HEK293T (cell line): ENCODE data around the gene SLC35F6.

ENCODE experiments used
- CTCF ChIA-PET: fragments of 350-600 bp; formaldehyde crosslinking; extraction: SDS; loops from one replicate; lab custom pipeline; 2021; ENCODE audit warnings: antibody characterized with exemption, inconsistent platforms; lab: Yijun Ruan, JAX
- POLR2A ChIA-PET: fragments of 350-600 bp; formaldehyde crosslinking; extraction: SDS; loops from one replicate; lab custom pipeline; 2020; ENCODE audit warnings: antibody characterized with exemption, inconsistent platforms; lab: Yijun Ruan, JAX
- DNase-seq: peaks from one replicate; pipeline ENCODE4 v3.0.0; 2012; ENCODE audit warnings: mixed read lengths; ENCODE audit errors: extremely low spot score
- ARNT ChIP-seq: fragments of 450-650 bp; IDR thresholded peaks from 2 replicates; pipeline ENCODE4 v1.6.1; 2017; ENCODE audit warnings: mild to moderate bottlenecking
- BHLHE40 ChIP-seq: fragments of 450-650 bp; IDR thresholded peaks from 2 replicates; pipeline ENCODE4 v1.6.1; 2016; ENCODE audit warnings: mild to moderate bottlenecking, moderate library complexity, borderline replicate concordance
- CTBP1 ChIP-seq: fragments of 450-650 bp; IDR thresholded peaks from 2 replicates; pipeline ENCODE4 v1.6.1; 2016; ENCODE audit warnings: borderline replicate concordance
- ELF4 ChIP-seq: fragments of 450-650 bp; IDR thresholded peaks from 2 replicates; pipeline ENCODE4 v1.6.1; 2017; ENCODE audit warnings: antibody characterized with exemption
- FOXA1 ChIP-seq: fragments of 450-650 bp; IDR thresholded peaks from 2 replicates; pipeline ENCODE4 v1.6.1; 2016; ENCODE audit warnings: mild to moderate bottlenecking
- FOXK2 ChIP-seq: fragments of 450-650 bp; IDR thresholded peaks from 2 replicates; pipeline ENCODE4 v1.6.1; 2016; ENCODE audit warnings: mild to moderate bottlenecking
- FOXM1 ChIP-seq: fragments of 450-650 bp; IDR thresholded peaks from 2 replicates; pipeline ENCODE4 v1.6.1; 2017; ENCODE audit warnings: mild to moderate bottlenecking, borderline replicate concordance
- HDGF ChIP-seq: fragments of 450-650 bp; IDR thresholded peaks from 2 replicates; pipeline ENCODE4 v1.6.1; 2017; ENCODE audit warnings: antibody characterized with exemption, borderline replicate concordance
- L3MBTL2 ChIP-seq: fragments of 450-650 bp; conservative IDR thresholded peaks from 2 replicates; pipeline ENCODE4 v1.6.1; 2016; ENCODE audit warnings: mild to moderate bottlenecking
- LEF1 ChIP-seq: fragments of 450-650 bp; IDR thresholded peaks from 2 replicates; pipeline ENCODE4 v1.6.1; 2017; ENCODE audit warnings: mild to moderate bottlenecking, borderline replicate concordance
- NFRKB ChIP-seq: fragments of 450-650 bp; IDR thresholded peaks from 2 replicates; pipeline ENCODE4 v1.6.1; 2016; ENCODE audit warnings: mild to moderate bottlenecking, moderate library complexity
- SP1 ChIP-seq: fragments of 450-650 bp; IDR thresholded peaks from 2 replicates; pipeline ENCODE4 v1.6.1; 2017
- SUZ12 ChIP-seq: fragments of 450-650 bp; IDR thresholded peaks from 2 replicates; pipeline ENCODE4 v1.6.1; 2016; ENCODE audit warnings: mild to moderate bottlenecking
- TARDBP ChIP-seq: fragments of 450-650 bp; IDR thresholded peaks from 2 replicates; pipeline ENCODE4 v1.6.1; 2016
- ZNF384 ChIP-seq: fragments of 450-650 bp; IDR thresholded peaks from 2 replicates; pipeline ENCODE4 v1.6.1; 2016
- TF ChIP-seq, protein P1 (sequence below): fragments of 450-650 bp; IDR thresholded peaks from 2 replicates; pipeline ENCODE4 v1.6.1; 2016

SLC35F6 gene

DNA sequence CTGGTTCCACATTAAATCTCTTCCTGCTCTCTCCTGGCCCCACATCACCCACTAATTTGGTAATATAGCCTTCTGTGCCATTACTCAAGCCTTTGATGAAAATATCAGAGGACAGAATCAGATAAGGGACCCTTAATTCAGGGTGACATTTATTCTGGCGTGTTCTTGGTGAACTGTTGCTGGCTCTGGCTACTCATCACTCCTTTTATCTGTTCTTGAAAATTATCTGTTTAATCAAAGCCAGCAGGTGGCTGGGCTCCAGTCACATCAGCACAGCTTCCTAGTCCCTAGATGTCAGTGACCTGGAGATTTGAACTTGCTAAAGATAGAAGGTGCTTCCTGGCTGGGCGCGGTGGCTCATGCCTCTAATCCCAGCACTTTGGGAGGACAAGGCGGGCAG, 26.9 kb upstream of the SLC35F6 start:
- DNase-seq: no peak
- no peak for TF ChIP-seq L3MBTL2
- TF ChIP-seq SP1: no peak
- no peak for TF ChIP-seq HDGF
- no peak for TF ChIP-seq NFRKB
- no peak for TF ChIP-seq CTBP1
- no peak for TF ChIP-seq ELF4
- TF ChIP-seq FOXM1: no peak
- no peak for TF ChIP-seq TARDBP
- TF ChIP-seq, protein P1, sequence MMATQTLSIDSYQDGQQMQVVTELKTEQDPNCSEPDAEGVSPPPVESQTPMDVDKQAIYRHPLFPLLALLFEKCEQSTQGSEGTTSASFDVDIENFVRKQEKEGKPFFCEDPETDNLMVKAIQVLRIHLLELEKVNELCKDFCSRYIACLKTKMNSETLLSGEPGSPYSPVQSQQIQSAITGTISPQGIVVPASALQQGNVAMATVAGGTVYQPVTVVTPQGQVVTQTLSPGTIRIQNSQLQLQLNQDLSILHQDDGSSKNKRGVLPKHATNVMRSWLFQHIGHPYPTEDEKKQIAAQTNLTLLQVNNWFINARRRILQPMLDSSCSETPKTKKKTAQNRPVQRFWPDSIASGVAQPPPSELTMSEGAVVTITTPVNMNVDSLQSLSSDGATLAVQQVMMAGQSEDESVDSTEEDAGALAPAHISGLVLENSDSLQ: no peak
- TF ChIP-seq FOXK2: no peak
- TF ChIP-seq SUZ12: no peak
- TF ChIP-seq BHLHE40: no peak
- no peak for TF ChIP-seq FOXA1
- no peak for TF ChIP-seq ZNF384
- no peak for TF ChIP-seq ARNT
- no peak for TF ChIP-seq LEF1
- CTCF ChIA-PET: no interaction called here
- POLR2A ChIA-PET: no interaction called here

DNA sequence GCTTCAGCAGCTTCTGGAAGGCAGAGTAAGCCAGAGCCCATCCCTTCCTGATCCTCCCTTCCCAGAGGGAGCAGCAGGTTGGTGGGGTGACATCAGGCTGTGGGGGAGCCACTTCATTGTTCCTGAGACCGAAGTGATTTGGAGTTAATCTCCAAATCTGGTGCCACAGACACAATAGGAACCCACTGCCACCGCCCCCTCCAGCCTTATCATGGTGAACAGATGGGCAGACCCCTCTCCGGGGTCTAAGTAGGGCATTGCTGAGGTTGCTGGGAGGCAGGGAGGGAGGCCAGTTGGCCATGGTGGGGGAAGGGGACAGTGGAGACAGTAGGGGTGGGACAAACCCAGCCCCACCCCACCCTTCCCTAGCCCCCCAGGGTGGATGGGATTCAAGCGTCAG, 25.6 kb upstream of the SLC35F6 start:
- DNase-seq: no peak
- POLR2A ChIA-PET: no interaction called here
- no peak for TF ChIP-seq ARNT
- TF ChIP-seq ELF4: no peak
- no peak for TF ChIP-seq FOXA1
- TF ChIP-seq TARDBP: no peak
- TF ChIP-seq NFRKB: no peak
- no peak for TF ChIP-seq SP1
- no peak for TF ChIP-seq L3MBTL2
- no peak for TF ChIP-seq LEF1
- no peak for TF ChIP-seq HDGF
- TF ChIP-seq CTBP1: no peak
- no peak for TF ChIP-seq FOXK2
- TF ChIP-seq FOXM1: no peak
- CTCF ChIA-PET: no interaction called here

DNA sequence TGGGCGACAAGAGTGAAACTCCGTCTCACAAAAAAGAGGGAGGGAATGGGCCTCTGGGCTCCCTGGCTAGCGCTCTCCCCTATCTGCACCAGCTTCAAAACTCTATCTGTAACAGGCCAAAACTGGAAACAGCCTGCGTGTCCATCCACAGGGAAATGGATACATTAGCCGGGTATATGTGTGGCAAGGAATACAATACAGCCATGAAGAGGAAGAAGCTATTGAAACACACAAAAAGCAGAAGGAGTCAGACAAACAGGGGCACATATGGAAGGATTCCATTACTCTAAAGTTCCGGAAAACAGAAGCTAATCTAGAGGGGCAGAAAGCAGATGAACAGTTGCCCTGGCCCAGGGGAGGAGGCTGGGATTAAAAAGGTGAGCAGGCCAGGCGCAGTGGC, 24.6 kb upstream of the SLC35F6 start:
- POLR2A ChIA-PET: no interaction called here
- no peak for TF ChIP-seq ARNT
- TF ChIP-seq HDGF: no peak
- no peak for TF ChIP-seq ZNF384
- no peak for TF ChIP-seq LEF1
- TF ChIP-seq FOXM1: no peak
- no peak for TF ChIP-seq SUZ12
- TF ChIP-seq NFRKB: no peak
- TF ChIP-seq ELF4: no peak
- TF ChIP-seq, protein P1: no peak
- no peak for TF ChIP-seq L3MBTL2
- no peak for TF ChIP-seq FOXK2
- no peak for TF ChIP-seq FOXA1
- no peak for TF ChIP-seq SP1
- no peak for TF ChIP-seq TARDBP
- CTCF ChIA-PET: no interaction called here
- DNase-seq: no peak

DNA sequence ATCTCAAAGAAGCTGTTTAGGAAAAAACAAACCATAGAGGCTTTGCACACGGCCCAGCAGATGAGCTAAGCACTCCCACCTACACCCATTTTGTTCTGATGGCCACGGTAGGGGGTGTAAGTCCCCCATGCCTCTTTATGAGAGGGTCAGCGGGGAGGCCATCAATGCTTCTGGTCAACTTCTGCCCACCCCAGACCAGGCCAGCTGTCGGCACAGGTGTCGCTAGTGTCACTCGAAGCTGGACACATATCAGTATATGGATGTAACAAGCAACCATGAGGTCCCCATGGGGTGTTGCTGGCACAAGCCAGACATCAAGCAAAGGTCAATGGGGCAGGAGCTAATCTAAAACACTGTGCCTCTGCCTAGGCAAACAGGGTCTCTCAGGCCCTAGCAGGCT, 23.7 kb upstream of the SLC35F6 start:
- POLR2A ChIA-PET: no interaction called here
- TF ChIP-seq ZNF384 (no peak), BHLHE40 (no peak), ELF4 (no peak), FOXM1 (no peak)
- DNase-seq: no peak
- CTCF ChIA-PET: no interaction called here

DNA sequence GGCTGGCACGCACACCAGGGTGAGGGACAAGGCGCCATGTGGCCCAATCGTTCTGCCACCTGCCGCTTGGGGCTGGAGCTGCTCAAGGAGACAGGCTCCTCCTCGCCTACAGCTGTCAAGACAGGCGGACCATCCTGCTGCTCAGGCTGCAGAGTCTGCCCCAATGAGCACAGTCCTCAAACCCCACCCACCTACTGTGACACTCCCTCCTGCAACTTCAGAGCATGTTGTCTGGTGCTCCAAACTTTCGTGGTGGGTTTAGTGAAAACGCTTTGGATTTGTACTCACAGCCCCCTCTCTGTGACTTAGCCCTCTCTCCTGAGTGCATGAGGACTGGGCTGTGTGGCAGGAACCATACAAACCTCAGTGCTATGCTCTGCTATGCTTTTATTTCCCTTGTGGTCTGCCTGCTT, 23.2 kb upstream of the SLC35F6 start:
- no peak for DNase-seq
- CTCF ChIA-PET: no interaction called here

DNA sequence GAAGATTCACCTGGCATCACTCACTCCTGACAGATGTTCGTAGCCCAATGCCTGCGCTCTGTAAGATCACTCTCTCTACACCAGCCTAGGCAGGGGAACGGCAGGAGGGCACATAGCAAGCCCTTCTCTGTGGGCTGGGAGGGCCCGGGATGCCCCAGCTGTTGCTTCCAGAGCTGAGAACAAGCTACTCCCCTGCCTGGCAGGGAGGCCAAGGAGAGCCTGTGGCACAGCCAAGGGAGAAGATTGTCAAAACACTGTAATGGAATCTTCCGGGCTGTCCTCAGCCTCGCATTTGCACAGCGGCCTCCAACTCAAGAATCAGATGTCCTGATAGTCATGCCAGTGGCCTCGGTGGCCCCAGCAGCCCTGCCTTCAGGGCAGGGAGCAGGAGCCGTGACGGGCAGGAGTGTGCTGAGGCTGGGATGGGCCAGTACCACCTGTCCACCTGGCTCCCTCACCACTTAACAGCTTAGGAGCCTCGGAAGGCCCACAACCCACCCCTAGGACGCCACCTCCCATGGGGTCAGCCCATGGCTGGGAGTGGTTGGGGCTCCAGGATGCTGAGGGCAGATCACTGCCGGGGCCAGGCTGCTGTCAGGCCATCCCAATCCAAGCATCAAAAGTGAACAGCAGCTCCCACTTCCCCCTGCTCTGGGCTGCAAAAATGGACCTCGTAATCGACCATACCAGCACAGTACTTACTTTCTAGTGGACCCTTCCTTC, 21.9 kb upstream of the SLC35F6 start:
- DNase-seq: no peak
- TF ChIP-seq FOXM1 (no peak), TARDBP (no peak), CTBP1 (no peak), ZNF384 (no peak), FOXK2 (no peak), NFRKB (no peak), BHLHE40 (no peak), SUZ12 (no peak), ELF4 (no peak), LEF1 (no peak), HDGF (no peak), L3MBTL2 (no peak), FOXA1 (no peak), SP1 (no peak), ARNT (no peak)
- TF ChIP-seq, protein P1: no peak
- ChIA-PET CTCF (no interaction called here), POLR2A (no interaction called here)

More for the DNA sequence above, 23.2 kb upstream of the SLC35F6 start:
- TF ChIP-seq LEF1 (no peak), FOXM1 (no peak), SP1 (no peak), FOXK2 (no peak), ELF4 (no peak), SUZ12 (no peak), FOXA1 (no peak), NFRKB (no peak), L3MBTL2 (no peak), ARNT (no peak), CTBP1 (no peak), TARDBP (no peak), ZNF384 (no peak), HDGF (no peak), BHLHE40 (no peak)
- TF ChIP-seq, protein P1: no peak
- POLR2A ChIA-PET: no interaction called here
